Stimulated activated naive CD8-positive, alpha-beta T cell treated with anti-CD3 and anti-CD28 coated beads, Interleukin-15, Interleukin-2, amounts not matched to agents 100 U/mL and 50 U/mL, for 24 hours (primary cell): ENCODE results near the gene RBM33.

ENCODE experiments used
- ATAC-seq: fragments of 150-1000 bp; cut with Tn5 transposase; one replicate; pipeline ENCODE4 v1.10.0; 2021
- DNase-seq: peaks from one replicate; pipeline ENCODE4 v3.0.0; 2021

RBM33 gene

GRCh38 chr7:155774947-155775346, 130.5 kb downstream of the RBM33 start:
- DNase-seq (no peak), ATAC-seq (no peak)

GRCh38 chr7:155775691-155776090, 131.2 kb downstream of the RBM33 start:
- no peak for ATAC-seq

GRCh38 chr7:155776606-155777005, 132.1 kb downstream of the RBM33 start:
- DNase-seq (no peak), ATAC-seq (no peak)

More at GRCh38 chr7:155775691-155776090, 131.2 kb downstream of the RBM33 start:
- no peak for DNase-seq

- ATAC-seq (no peak), DNase-seq (no peak)
Measured at GRCh38 chr7:155778349-155778748, 133.9 kb downstream of the RBM33 start.

GRCh38 chr7:155780884-155781283, 136.4 kb downstream of the RBM33 start:
- DNase-seq, result no peak
- no peak for ATAC-seq

GRCh38 chr7:155781433-155781832, 137.0 kb downstream of the RBM33 start:
- ATAC-seq (no peak), DNase-seq (no peak)

- DNase-seq, result no peak
Measured at GRCh38 chr7:155782466-155782865, 138.0 kb downstream of the RBM33 start.

GRCh38 chr7:155785536-155785935, 141.1 kb downstream of the RBM33 start:
- DNase-seq, result no peak
- no peak for ATAC-seq

More at GRCh38 chr7:155782466-155782865, 138.0 kb downstream of the RBM33 start:
- ATAC-seq, result no peak

- ATAC-seq (no peak), DNase-seq (no peak)
Measured at GRCh38 chr7:155786491-155786890, 142.0 kb downstream of the RBM33 start.

GRCh38 chr7:155787171-155787851, 142.8 kb downstream of the RBM33 start:
- peak; percentile 33 for ATAC-seq
- no peak for DNase-seq

GRCh38 chr7:155788616-155789000, 144.1 kb downstream of the RBM33 start:
- ATAC-seq (no peak), DNase-seq (no peak)

- DNase-seq, result no peak
- ATAC-seq, result no peak
Measured at GRCh38 chr7:155789001-155789725, 144.7 kb downstream of the RBM33 start.

- ATAC-seq, result no peak
- DNase-seq, result no peak
Measured at GRCh38 chr7:155790666-155791065, 146.2 kb downstream of the RBM33 start.

GRCh38 chr7:155791214-155791737, 146.8 kb downstream of the RBM33 start:
- no peak for DNase-seq
- ATAC-seq, result no peak

- ATAC-seq (no peak), DNase-seq (no peak)
Measured at GRCh38 chr7:155791836-155792235, 147.4 kb downstream of the RBM33 start.

GRCh38 chr7:155792315-155792960, 148.0 kb downstream of the RBM33 start:
- no peak for ATAC-seq
- DNase-seq, result no peak

- no peak for DNase-seq
- ATAC-seq, result no peak
Measured at GRCh38 chr7:155792999-155793560, 148.6 kb downstream of the RBM33 start.

- ATAC-seq, result no peak
Measured at GRCh38 chr7:155793720-155794119, 149.3 kb downstream of the RBM33 start.

GRCh38 chr7:155794196-155794595, 149.7 kb downstream of the RBM33 start:
- DNase-seq, result no peak
- ATAC-seq, result no peak

More at GRCh38 chr7:155793720-155794119, 149.3 kb downstream of the RBM33 start:
- DNase-seq, result no peak

GRCh38 chr7:155795401-155795800, 150.9 kb downstream of the RBM33 start:
- ATAC-seq (no peak), DNase-seq (no peak)

GRCh38 chr7:155795951-155796350, 151.5 kb downstream of the RBM33 start:
- ATAC-seq (no peak), DNase-seq (no peak)
